HepG2 (cell line): ENCODE data around the gene MTF2. TPM values are rescaled to one million over a fixed set of nuclear protein-coding genes. Genes with fewer than 3 reads are reported as not detected.

Experiments
- ATAC-seq: fragments of 200-7000 bp; cut with Tn5 transposase; 3 replicates; pipeline ENCODE4 v1.9.1; 2020; ENCODE audit warnings: mild to moderate bottlenecking, moderate library complexity
- BruUV-seq: library from RNA; stranded (reverse); fragments of 400-500 nt; replicated peaks from 2 replicates; lab custom pipeline; 2021; lab: Mats Ljungman, UMichigan
- CTCF ChIA-PET: fragments of 300-600 bp; formaldehyde crosslinking; extraction: SDS; loops from one replicate; lab custom pipeline; 2021; ENCODE audit warnings: low total read pairs, inconsistent platforms, low intra/inter-chr PET ratio; lab: Yijun Ruan, JAX
- POLR2A ChIA-PET: fragments of 350-600 bp; sonication (Branson Sonifier 250); formaldehyde crosslinking; loops from one replicate; lab custom pipeline; 2020; ENCODE audit warnings: antibody characterized with exemption, inconsistent platforms; lab: Yijun Ruan, JAX
- DNase-seq: peaks from one replicate; pipeline ENCODE4 v3.0.0-alpha.2; 2015; ENCODE audit warnings: low spot score
- FAIRE-seq: peaks from 3 replicates; lab custom pipeline; 2011; peaks lifted over from hg19 to GRCh38; lab: Jason Lieb, UNC
- H2AFZ ChIP-seq: one replicate; pipeline ENCODE4 v1.6.1; 2011; ENCODE audit warnings: low read length, inconsistent platforms
- H3K27ac ChIP-seq: fragments of 300-600 bp; 3 replicates; pipeline ENCODE4 v1.8.0; 2011; ENCODE audit warnings: mixed run types, mild to moderate bottlenecking, mixed read lengths, low read length, inconsistent platforms; ENCODE audit not compliant: insufficient read depth; ENCODE audit errors: extremely low read length
- H3K27me3 ChIP-seq, 2 experiments: fragments of 200-600 bp in 1 of 2; 2 replicates in 1 of 2; 3 replicates in 1 of 2; pipeline versions ENCODE4 v1.6.0 to v1.8.0; 2011; ENCODE audit warnings: low read length in 2 of 2, mild to moderate bottlenecking in 2 of 2, moderate library complexity in 2 of 2, inconsistent platforms in 1 of 2; ENCODE audit not compliant: insufficient read depth in 2 of 2, control insufficient read depth in 1 of 2
- H3K36me3 ChIP-seq, 2 experiments: fragments of 200-600 bp in 1 of 2; replicated peaks in 1 of 2; 2 replicates in 1 of 2; 3 replicates in 1 of 2; pipeline versions ENCODE4 v1.5.1 to v1.8.0; 2011; ENCODE audit warnings: low read length in 2 of 2, inconsistent platforms in 1 of 2; ENCODE audit not compliant: insufficient read depth in 2 of 2, control insufficient read depth in 1 of 2
- H3K4me1 ChIP-seq: 2 replicates; pipeline ENCODE4 v1.5.1; 2012; ENCODE audit warnings: low read length, inconsistent platforms; ENCODE audit not compliant: insufficient read depth
- H3K4me2 ChIP-seq: 2 replicates; pipeline ENCODE4 v1.6.0; 2011; ENCODE audit warnings: low read depth, low read length, inconsistent platforms
- H3K4me3 ChIP-seq, 3 experiments: fragments of 200-600 bp in 1 of 3; sonication (generic), shearing (Covaris generic) in 1 of 3; replicated peaks in 1 of 3; 2 replicates each; pipeline ENCODE4 v1.5.1; 2011 to 2016; ENCODE audit warnings: low read length in 3 of 3, inconsistent platforms in 2 of 3, low read depth in 2 of 3, mild to moderate bottlenecking in 2 of 3, control low read depth in 1 of 3, mixed read lengths in 1 of 3; ENCODE audit not compliant: insufficient read depth in 1 of 3
- H3K79me2 ChIP-seq: one replicate; pipeline ENCODE4 v1.6.1; 2011; ENCODE audit warnings: low read length, inconsistent platforms; ENCODE audit not compliant: insufficient read depth
- H3K9ac ChIP-seq: 2 replicates; pipeline ENCODE4 v1.6.0; 2011; ENCODE audit warnings: mild to moderate bottlenecking, low read depth, low read length, inconsistent platforms; ENCODE audit not compliant: insufficient read depth
- H3K9me3 ChIP-seq: 2 replicates; pipeline ENCODE4 v1.5.1; 2012; ENCODE audit warnings: mild to moderate bottlenecking, low read length
- H4K20me1 ChIP-seq: 2 replicates; pipeline ENCODE4 v1.6.0; 2011; ENCODE audit warnings: inconsistent platforms, mild to moderate bottlenecking, low read length, moderate library complexity; ENCODE audit not compliant: insufficient read depth
- EZH2 ChIP-seq: conservative IDR thresholded peaks from 2 replicates; pipeline ENCODE4 v1.6.1; 2012; ENCODE audit warnings: mild to moderate bottlenecking, low read depth, low read length, moderate library complexity
- FOSL2 ChIP-seq: sonication (generic); formaldehyde crosslinking; IDR thresholded peaks from 2 replicates; pipeline ENCODE4 v1.4.0; 2020; ENCODE audit warnings: missing genetic modification reagents
- GATAD2A ChIP-seq: IDR thresholded peaks from 2 replicates; pipeline ENCODE4 v1.6.1; 2016
- GLI4 ChIP-seq: sonication (generic); formaldehyde crosslinking; IDR thresholded peaks from 2 replicates; pipeline ENCODE4 v1.5.1; 2020; ENCODE audit warnings: missing genetic modification reagents, mild to moderate bottlenecking, moderate library complexity, borderline replicate concordance
- IRF1 ChIP-seq: sonication (generic); formaldehyde crosslinking; IDR thresholded peaks from 2 replicates; pipeline ENCODE4 v1.4.0; 2020; ENCODE audit warnings: low read depth, mild to moderate bottlenecking, missing genetic modification reagents
- MAFF ChIP-seq: IDR thresholded peaks from 2 replicates; pipeline ENCODE4 v1.6.1; 2011; ENCODE audit warnings: low read depth, low read length, improper control_type of control experiment
- MAFG ChIP-seq: sonication (generic); formaldehyde crosslinking; IDR thresholded peaks from 2 replicates; pipeline ENCODE4 v1.5.1; 2020; ENCODE audit warnings: mild to moderate bottlenecking, missing genetic modification reagents
- PRPF4 ChIP-seq: fragments of 200-400 bp; formaldehyde crosslinking; IDR thresholded peaks from 2 replicates; pipeline ENCODE4 v1.6.1; 2016; ENCODE audit warnings: low read length, low read depth; ENCODE audit not compliant: poor library complexity, severe bottlenecking
- SP5 ChIP-seq: IDR thresholded peaks from 2 replicates; pipeline ENCODE4 v1.6.1; 2016; ENCODE audit warnings: low read depth, borderline replicate concordance
- ZBTB26 ChIP-seq: IDR thresholded peaks from 2 replicates; pipeline ENCODE4 v1.6.1; 2016; ENCODE audit warnings: missing compliant biosample characterization, missing genetic modification reagents, borderline replicate concordance
- ZMYM4 ChIP-seq: sonication (generic); formaldehyde crosslinking; IDR thresholded peaks from 2 replicates; pipeline ENCODE4 v1.8.1; 2023; ENCODE audit warnings: mild to moderate bottlenecking, missing genetic modification reagents
- ZNF30 ChIP-seq: sonication (generic); formaldehyde crosslinking; IDR thresholded peaks from 2 replicates; pipeline ENCODE4 v1.5.0; 2020; ENCODE audit warnings: mild to moderate bottlenecking, missing genetic modification reagents
- ZNF317 ChIP-seq: sonication (generic); formaldehyde crosslinking; IDR thresholded peaks from 2 replicates; pipeline ENCODE4 v1.5.0; 2020; ENCODE audit warnings: mild to moderate bottlenecking, missing genetic modification reagents
- ZNF337 ChIP-seq: sonication (generic); formaldehyde crosslinking; IDR thresholded peaks from 2 replicates; pipeline ENCODE4 v1.5.1; 2020; ENCODE audit warnings: missing genetic modification reagents, low read depth, mild to moderate bottlenecking, borderline replicate concordance
- ZNF556 ChIP-seq: sonication (generic); formaldehyde crosslinking; IDR thresholded peaks from 2 replicates; pipeline ENCODE4 v1.4.0; 2020; ENCODE audit warnings: mild to moderate bottlenecking, missing genetic modification reagents, borderline replicate concordance
- ZNF777 ChIP-seq: sonication (generic); formaldehyde crosslinking; IDR thresholded peaks from 2 replicates; pipeline ENCODE4 v1.4.0; 2020; ENCODE audit warnings: missing genetic modification reagents
- ZSCAN29 ChIP-seq: sonication (generic); formaldehyde crosslinking; conservative IDR thresholded peaks from 2 replicates; pipeline ENCODE4 v1.4.0; 2020; ENCODE audit warnings: mild to moderate bottlenecking, missing genetic modification reagents
- WGBS: methylation state at CpG from one replicate; pipeline ENCODE4 v1.1.6; 2017; ENCODE audit warnings: low lambda C conversion rate; 5-methylcytosine and 5-hydroxymethylcytosine counted together
- in situ Hi-C: cut with HindIII; loops from 2 replicates; pipeline ENCODE4 v1.10.0; 2017; ENCODE audit warnings: low pct_unique_long_range_greater_than_20kb; ENCODE audit not compliant: extremely low pct_ligation_motif_present
- intact Hi-C: fragments of 100-400 bp; cut with micrococcal nuclease; formaldehyde crosslinking; loops from one replicate; pipeline ENCODE4 v1.10.0; 2022; ENCODE audit not compliant: unreplicated experiment
- polyA plus RNA-seq, 8 experiments: library from polyadenylated mRNA; depleted of rRNA in 3 of 8; stranded (reverse) in 7 of 8; unstranded in 1 of 8; fragments of >200 nt; fragmentation: Illumina TruSeq in 4 of 8; extraction: Trizol in 4 of 8; gene quantifications; 2 replicates each; pipeline versions ENCODE4 v1.2.1 to v1.2.3, GENCODE V29; 2011 to 2016; ENCODE audit warnings: low read depth in 4 of 8, missing spikeins in 1 of 8, mixed read lengths in 1 of 8; ENCODE audit not compliant: insufficient read depth in 1 of 8
- total RNA-seq, 5 experiments: library from RNA; depleted of rRNA; stranded (reverse); fragments of >200 nt; fragmentation: Illumina TruSeq; extraction: Trizol; gene quantifications; 2 replicates each; pipeline ENCODE4 v1.2.3, GENCODE V29; 2016; ENCODE audit warnings: low read depth in 1 of 5
- TF ChIP-seq, protein P1 (sequence below): sonication (generic); formaldehyde crosslinking; IDR thresholded peaks from 2 replicates; pipeline ENCODE4 v1.5.1; 2020; ENCODE audit warnings: missing genetic modification reagents, mild to moderate bottlenecking, borderline replicate concordance

Gene MTF2
- total and polyA plus RNA-seq, 2 of the 13 experiments (the other 11 are each of a cell fraction or from before 2014, with no cell fraction given): 48.7 to 53.9 TPM

DNA sequence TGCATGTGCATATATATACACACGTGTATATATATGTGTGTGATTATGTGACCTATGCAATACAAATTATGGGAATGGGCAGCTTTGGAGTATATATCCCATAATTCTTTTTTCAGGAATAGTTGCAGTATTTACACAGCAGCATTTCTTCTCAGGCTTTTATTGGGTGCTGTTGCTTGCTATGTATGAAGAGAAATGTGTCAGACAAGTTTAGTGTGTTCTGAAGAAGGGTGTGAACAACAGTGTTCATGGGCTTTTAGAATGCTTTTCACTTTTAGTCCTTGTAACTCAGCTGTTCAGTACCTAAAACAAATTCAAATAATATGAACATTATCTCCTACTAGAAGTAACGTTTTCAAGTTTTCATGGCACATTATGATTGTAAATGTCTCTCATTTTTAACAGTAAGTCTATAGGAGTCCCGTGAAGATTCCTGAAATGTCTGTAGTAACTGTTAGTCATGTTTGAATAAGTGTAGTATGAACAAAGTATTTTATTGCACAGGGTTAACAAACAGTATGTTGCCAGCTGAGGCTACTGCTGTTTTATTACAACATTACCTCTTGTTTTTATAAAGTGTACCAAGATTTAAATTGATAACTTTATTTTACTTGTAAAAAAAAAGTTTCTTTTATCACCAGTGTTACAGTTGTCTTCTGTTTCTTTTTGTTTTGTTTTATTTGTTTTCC is 58.7 kb downstream of the MTF2 start:
- ChIA-PET POLR2A (no interaction called here), CTCF (no interaction called here)
- no peak overlapping the region for H3K9ac ChIP-seq
- H3K27ac ChIP-seq: no peak overlapping the region
- FAIRE-seq (no peak), ATAC-seq (no peak), DNase-seq (no peak)
- no peaks in the 10 kb centered on the region for H4K20me1 ChIP-seq
- no peaks in the 10 kb centered on the region for H3K9me3 ChIP-seq
- no TSS peak for BruUV-seq
- WGBS: 61% methylated on average over 3 of the region's 3 CpGs
- in situ Hi-C loops: no loop called here
- TF ChIP-seq PRPF4: no peak
- no peak for TF ChIP-seq GLI4 (CRISPR knock-in tag)
- TF ChIP-seq ZMYM4: no peak
- TF ChIP-seq GATAD2A (CRISPR knock-in tag): no peak
- TF ChIP-seq ZNF777 (CRISPR knock-in tag): no peak
- TF ChIP-seq ZNF337 (CRISPR knock-in tag): no peak
- no peak for TF ChIP-seq ZNF317 (CRISPR knock-in tag)
- no peak for TF ChIP-seq MAFG (CRISPR knock-in tag)
- TF ChIP-seq SP5 (CRISPR knock-in tag): no peak
- no peak for TF ChIP-seq ZSCAN29 (CRISPR knock-in tag)
- no peak for TF ChIP-seq ZNF30 (CRISPR knock-in tag)
- TF ChIP-seq ZBTB26: no peak
- TF ChIP-seq EZH2: no peak
- TF ChIP-seq ZNF556 (CRISPR knock-in tag): no peak
- no peak for TF ChIP-seq MAFF
- TF ChIP-seq IRF1: no peak
- TF ChIP-seq, protein P1, sequence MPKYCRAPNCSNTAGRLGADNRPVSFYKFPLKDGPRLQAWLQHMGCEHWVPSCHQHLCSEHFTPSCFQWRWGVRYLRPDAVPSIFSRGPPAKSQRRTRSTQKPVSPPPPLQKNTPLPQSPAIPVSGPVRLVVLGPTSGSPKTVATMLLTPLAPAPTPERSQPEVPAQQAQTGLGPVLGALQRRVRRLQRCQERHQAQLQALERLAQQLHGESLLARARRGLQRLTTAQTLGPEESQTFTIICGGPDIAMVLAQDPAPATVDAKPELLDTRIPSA (CRISPR knock-in tag): no peak
- no peak for TF ChIP-seq FOSL2 (CRISPR knock-in tag)
- peaks cover 8 to 56% of the 10 kb centered on the region in 2 experiments for H3K36me3 ChIP-seq
- H3K4me2 ChIP-seq: no peak overlapping the region
- H3K4me1 ChIP-seq: no peaks in the 10 kb centered on the region
- no peaks in the 10 kb centered on the region for H3K79me2 ChIP-seq
- no peak overlapping the region for H2AFZ ChIP-seq
- H3K27me3 ChIP-seq: no peaks in the 10 kb centered on the region
- H3K4me3 ChIP-seq: no peak overlapping the region
- intact Hi-C loops: no loop called here
